ENCODE results near the gene FAM221B. TPM values are rescaled to one million over a fixed set of nuclear protein-coding genes. Genes with fewer than 3 reads are reported as not detected.

Gene FAM221B
- polyA plus RNA-seq, 3 donors from 2014 or later, result not detected

DNA sequence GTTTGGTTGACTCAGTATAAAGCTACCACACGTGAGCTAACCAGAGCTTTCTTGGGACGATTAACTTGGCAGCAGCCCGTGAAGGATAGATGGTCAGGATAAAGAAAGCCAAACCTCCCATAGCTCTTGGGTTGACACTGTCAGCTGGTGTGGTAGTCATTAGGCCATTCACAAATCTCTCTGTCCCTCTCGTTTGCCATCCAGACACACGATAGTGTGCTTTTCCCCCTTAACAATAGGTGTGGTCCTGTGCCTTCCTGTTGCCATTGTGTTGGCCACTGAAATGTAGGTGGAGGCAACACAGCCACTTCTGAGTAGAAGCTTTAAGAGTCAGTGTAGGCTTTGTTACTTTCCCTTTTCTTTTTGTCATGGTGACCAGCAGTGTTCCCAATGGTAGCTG lies 29.9 kb upstream of the FAM221B start:
- Mint-ChIP-seq H3K4me1 (no peaks in the 10 kb centered on the region), H3K36me3 (no peaks in the 10 kb centered on the region), H3K27ac (no peak overlapping the region), H3K9me3 (no peaks in the 10 kb centered on the region), H3K27me3 (ENCODE audit: low read depth in 3 of 3) (peaks cover 0 to 9% (median 5%) of the 10 kb centered on the region in 3 donors), H3K4me3 (no peak overlapping the region)
- no peak for DNase-seq

GRCh38 chr9:35856882-35857281 lies 28.4 kb upstream of the FAM221B start:
- Mint-ChIP-seq H3K27ac (no peak overlapping the region), H3K4me1 (no peaks in the 10 kb centered on the region), H3K9me3 (no peaks in the 10 kb centered on the region), H3K4me3 (no peak overlapping the region), H3K27me3 (ENCODE audit: low read depth in 3 of 3) (peaks cover 0 to 11% (median 5%) of the 10 kb centered on the region in 3 donors), H3K36me3 (no peaks in the 10 kb centered on the region)
- DNase-seq, result no peak

DNA sequence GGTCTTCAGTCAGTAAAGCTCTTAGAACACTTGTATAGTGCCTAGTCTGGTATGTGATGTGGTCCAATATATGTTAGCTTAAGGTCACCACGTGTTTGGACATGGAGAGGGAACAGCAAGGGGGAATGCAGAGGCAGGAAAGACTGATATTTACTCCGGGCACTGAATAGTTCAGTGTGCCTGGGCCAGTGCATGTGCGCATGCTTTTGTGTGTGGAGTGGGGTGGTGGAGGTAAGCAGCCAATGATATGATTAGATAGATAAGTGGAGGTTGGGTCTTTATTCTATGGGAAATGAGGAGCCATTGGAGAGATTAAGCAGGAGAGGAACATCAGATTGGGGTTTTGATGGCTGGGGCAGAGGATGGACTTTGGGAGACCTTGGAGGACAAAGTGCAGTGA lies 27.7 kb upstream of the FAM221B start:
- DNase-seq, result no peak
- no peaks in the 10 kb centered on the region for H3K4me1 Mint-ChIP-seq
- H3K9me3 Mint-ChIP-seq, result no peaks in the 10 kb centered on the region
- H3K27ac Mint-ChIP-seq, result no peak overlapping the region
- peaks cover 0 to 9% (median 2%) of the 10 kb centered on the region in 3 donors for H3K27me3 Mint-ChIP-seq (ENCODE audit: low read depth in 3 of 3)
- no peaks in the 10 kb centered on the region for H3K36me3 Mint-ChIP-seq
- H3K4me3 Mint-ChIP-seq, result no peak overlapping the region

GRCh38 chr9:35854091-35854762 lies 25.7 kb upstream of the FAM221B start:
- Mint-ChIP-seq H3K4me3 (no peak overlapping the region), H3K4me1 (no peaks in the 10 kb centered on the region), H3K9me3 (no peaks in the 10 kb centered on the region), H3K36me3 (peaks cover 0 to 5% (median 0%) of the 10 kb centered on the region in 3 donors), H3K27me3 (ENCODE audit: low read depth in 3 of 3) (peaks cover 0 to 2% (median 0%) of the 10 kb centered on the region in 3 donors), H3K27ac (no peak overlapping the region)
- DNase-seq, result no peak

DNA sequence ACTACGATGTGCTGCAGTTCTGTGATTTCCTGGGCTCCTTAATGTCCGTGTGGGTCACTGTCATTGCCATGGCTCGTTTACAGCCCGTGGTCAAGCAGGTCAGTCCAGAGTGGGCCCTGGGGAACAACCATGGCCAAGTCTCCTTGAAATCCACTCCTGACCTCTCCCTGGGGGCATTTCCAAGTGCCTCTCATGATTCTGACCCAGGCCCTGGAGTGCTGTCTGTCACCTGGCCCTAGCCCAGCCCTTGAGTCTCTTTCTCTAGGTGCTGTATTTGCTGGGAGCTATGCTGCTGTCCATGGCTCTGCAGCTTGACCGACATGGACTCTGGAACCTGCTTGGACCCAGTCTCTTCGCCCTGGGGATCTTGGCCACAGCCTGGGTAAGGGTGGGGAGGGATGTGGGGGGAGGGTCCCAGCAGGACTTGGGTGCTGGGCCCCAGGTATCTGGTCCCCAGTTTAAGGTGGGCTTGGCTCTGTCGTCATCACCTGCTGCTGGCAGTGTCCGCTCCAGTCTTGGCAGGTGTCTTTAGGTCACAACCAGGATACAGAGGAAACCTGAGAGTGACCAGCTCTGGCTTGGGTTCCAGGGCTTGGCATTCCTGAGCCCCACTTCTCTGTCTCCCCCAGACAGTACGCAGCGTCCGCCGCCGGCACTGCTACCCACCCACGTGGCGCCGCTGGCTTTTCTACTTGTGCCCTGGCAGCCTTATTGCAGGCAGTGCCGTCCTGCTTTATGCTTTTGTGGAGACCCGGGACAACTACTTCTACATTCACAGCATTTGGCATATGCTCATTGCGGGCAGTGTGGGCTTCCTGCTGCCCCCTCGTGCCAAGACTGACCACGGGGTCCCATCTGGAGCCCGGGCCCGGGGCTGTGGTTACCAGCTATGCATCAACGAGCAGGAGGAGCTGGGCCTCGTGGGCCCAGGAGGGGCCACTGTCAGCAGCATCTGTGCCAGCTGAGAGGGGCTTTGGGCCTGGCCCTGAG lies 24.6 kb upstream of the FAM221B start:
- Mint-ChIP-seq H3K4me1 (no peaks in the 10 kb centered on the region), H3K27me3 (ENCODE audit: low read depth in 3 of 3) (peaks cover 0 to 2% (median 0%) of the 10 kb centered on the region in 3 donors), H3K4me3 (no peak overlapping the region), H3K27ac (no peak overlapping the region), H3K9me3 (no peaks in the 10 kb centered on the region), H3K36me3 (peaks cover 2 to 9% (median 2%) of the 10 kb centered on the region in 3 donors)
- no peak for DNase-seq

DNA sequence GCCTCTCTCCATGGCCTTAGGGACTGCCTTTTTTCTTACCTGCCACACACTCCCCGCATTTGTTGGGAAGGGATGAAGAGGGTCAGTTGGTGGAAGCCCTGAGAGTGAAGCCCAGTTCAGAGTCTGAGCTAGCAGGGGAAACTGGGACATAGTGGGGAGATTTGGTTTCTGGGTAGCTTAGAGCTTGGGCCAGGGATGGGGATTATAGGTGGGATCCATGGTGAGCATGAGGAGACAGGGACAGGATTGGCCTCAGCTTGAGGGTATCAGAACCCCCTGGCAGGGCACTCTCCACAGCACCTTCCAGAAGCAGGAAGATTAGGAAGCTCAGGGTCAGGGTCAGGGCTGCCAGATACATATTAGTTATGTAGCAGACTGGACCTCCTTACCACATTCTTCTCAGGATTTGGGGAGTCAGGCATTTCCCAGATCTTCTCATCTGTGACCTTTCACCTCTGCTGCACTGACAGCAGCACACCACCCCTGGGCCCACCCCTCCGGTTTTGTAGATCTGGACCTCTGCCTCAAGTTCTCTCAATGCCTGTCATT lies 23.8 kb upstream of the FAM221B start:
- Mint-ChIP-seq H3K27ac (no peak overlapping the region), H3K36me3 (peaks cover 5 to 10% (median 9%) of the 10 kb centered on the region in 3 donors), H3K4me3 (no peak overlapping the region), H3K9me3 (no peaks in the 10 kb centered on the region), H3K27me3 (ENCODE audit: low read depth in 3 of 3) (peaks cover 0 to 2% (median 0%) of the 10 kb centered on the region in 3 donors), H3K4me1 (no peaks in the 10 kb centered on the region)
- no peak for DNase-seq

- Mint-ChIP-seq H3K4me1 (peaks cover 13 to 15% of the 10 kb centered on the region in 2 donors), H3K4me3 (peak overlapping the region in 1 of 5 donors; percentile 6), H3K36me3 (peaks cover 7 to 15% (median 9%) of the 10 kb centered on the region in 3 donors), H3K27ac (no peak overlapping the region), H3K27me3 (ENCODE audit: low read depth in 3 of 3) (peaks cover 0 to 2% (median 1%) of the 10 kb centered on the region in 3 donors), H3K9me3 (no peaks in the 10 kb centered on the region)
- no peak for DNase-seq
These were observed 19.4 kb upstream of the FAM221B start for GRCh38 chr9:35847792-35848572.

- no peak overlapping the region for H3K4me3 Mint-ChIP-seq
- no peaks in the 10 kb centered on the region for H3K9me3 Mint-ChIP-seq
- peaks cover 7 to 15% (median 9%) of the 10 kb centered on the region in 3 donors for H3K36me3 Mint-ChIP-seq
- DNase-seq, result no peak
- H3K4me1 Mint-ChIP-seq, result peaks cover 13 to 15% of the 10 kb centered on the region in 2 donors
- H3K27me3 Mint-ChIP-seq (ENCODE audit: low read depth in 3 of 3), result peaks cover 0 to 3% (median 1%) of the 10 kb centered on the region in 3 donors
- no peak overlapping the region for H3K27ac Mint-ChIP-seq
These were observed 17.6 kb upstream of the FAM221B start for GRCh38 chr9:35845824-35846771.

- H3K36me3 Mint-ChIP-seq, result peaks cover 4 to 15% (median 7%) of the 10 kb centered on the region in 3 donors
- H3K27ac Mint-ChIP-seq, result peak overlapping the region in 1 of 6 donors; percentile 12
- peaks cover 0 to 3% (median 1%) of the 10 kb centered on the region in 3 donors for H3K27me3 Mint-ChIP-seq (ENCODE audit: low read depth in 3 of 3)
- no peak for DNase-seq
- no peaks in the 10 kb centered on the region for H3K9me3 Mint-ChIP-seq
- H3K4me1 Mint-ChIP-seq, result peaks cover 13 to 15% of the 10 kb centered on the region in 2 donors
- H3K4me3 Mint-ChIP-seq, result no peak overlapping the region
These were observed 16.2 kb upstream of the FAM221B start for GRCh38 chr9:35844628-35845270.

DNA sequence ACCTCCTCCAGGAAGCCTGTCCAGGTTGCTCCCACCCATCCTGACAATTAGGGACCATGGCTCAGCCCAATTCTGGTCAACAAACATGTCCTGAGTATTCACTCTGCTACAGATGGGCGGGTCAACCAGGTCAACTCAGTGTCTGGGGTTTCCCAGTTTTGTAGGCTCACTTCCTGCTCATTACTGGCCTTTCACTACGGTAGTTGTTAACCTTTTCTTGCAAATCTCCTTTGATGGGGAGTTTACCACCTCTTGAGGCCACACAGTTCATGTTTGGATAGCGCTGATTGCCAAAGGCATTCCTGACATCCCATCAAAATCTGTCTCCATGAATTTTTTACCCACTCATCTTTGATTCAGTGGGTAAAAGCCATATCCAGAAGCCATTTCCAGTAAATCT lies 14.3 kb upstream of the FAM221B start:
- Mint-ChIP-seq H3K27me3 (ENCODE audit: low read depth in 3 of 3) (peaks cover 0 to 5% (median 1%) of the 10 kb centered on the region in 3 donors), H3K4me1 (peaks cover 13 to 15% of the 10 kb centered on the region in 2 donors), H3K36me3 (peaks cover 0 to 10% (median 5%) of the 10 kb centered on the region in 3 donors), H3K4me3 (no peak overlapping the region), H3K27ac (no peak overlapping the region), H3K9me3 (no peaks in the 10 kb centered on the region)
- no peak for DNase-seq

DNA sequence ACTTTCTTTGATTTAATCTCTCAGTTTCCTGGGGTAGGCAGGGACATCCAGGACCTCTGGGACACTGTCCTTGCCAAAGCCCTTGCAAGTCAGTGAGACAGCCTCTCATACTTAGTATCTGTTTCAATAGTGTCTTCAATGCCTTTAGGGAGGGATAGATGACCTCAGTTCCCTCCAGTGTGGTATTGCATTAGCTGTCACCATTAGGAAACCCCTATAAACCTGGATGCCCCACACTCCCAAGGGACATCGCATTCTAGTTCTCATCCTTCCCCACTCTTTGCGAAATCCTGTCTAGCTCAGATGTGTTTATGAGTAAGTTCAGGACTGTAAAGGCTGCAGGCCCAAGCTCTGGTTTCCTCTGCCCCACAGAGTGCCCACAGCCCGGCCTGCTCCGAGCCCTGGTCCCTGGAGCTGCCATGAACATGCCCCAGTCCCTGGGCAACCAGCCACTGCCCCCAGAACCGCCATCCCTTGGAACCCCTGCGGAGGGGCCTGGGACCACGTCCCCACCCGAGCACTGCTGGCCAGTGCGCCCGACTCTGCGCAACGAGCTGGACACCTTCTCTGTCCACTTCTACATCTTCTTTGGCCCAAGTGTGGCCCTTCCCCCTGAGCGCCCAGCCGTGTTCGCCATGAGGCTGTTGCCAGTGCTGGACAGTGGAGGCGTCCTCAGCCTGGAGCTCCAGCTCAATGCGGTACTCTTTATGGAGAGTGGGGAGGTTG lies 13.7 kb upstream of the FAM221B start:
- Mint-ChIP-seq H3K27ac (no peak overlapping the region), H3K4me1 (peaks cover 13 to 15% of the 10 kb centered on the region in 2 donors), H3K27me3 (ENCODE audit: low read depth in 3 of 3) (peaks cover 0 to 5% (median 1%) of the 10 kb centered on the region in 3 donors), H3K9me3 (no peaks in the 10 kb centered on the region), H3K36me3 (peaks cover 0 to 4% (median under 1%) of the 10 kb centered on the region in 3 donors), H3K4me3 (no peak overlapping the region)
- no peak for DNase-seq

DNA sequence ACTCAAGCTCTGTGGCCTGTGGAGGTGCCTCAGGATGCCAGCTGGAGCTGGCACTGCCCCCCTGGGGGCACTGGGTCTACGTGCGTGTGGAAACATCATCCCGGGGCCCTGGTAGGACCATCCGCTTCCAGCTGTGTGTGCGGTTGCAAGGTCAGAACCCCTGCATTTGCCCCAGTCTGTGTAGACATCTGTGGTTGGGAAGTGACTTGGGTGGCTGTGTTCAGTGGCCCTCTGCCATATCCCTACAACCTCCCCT lies 13.0 kb upstream of the FAM221B start:
- peaks cover 0 to 5% (median 1%) of the 10 kb centered on the region in 3 donors for H3K27me3 Mint-ChIP-seq (ENCODE audit: low read depth in 3 of 3)
- no peak for DNase-seq
- peaks cover 12 to 13% of the 10 kb centered on the region in 2 donors for H3K4me1 Mint-ChIP-seq
- H3K4me3 Mint-ChIP-seq, result no peak overlapping the region
- H3K36me3 Mint-ChIP-seq, result no peaks in the 10 kb centered on the region
- no peaks in the 10 kb centered on the region for H3K9me3 Mint-ChIP-seq
- H3K27ac Mint-ChIP-seq, result no peak overlapping the region

Data from immature natural killer cell (primary cell).